Fibroblast of the aortic adventitia (primary cell): ENCODE results near the gene TSPAN31. TPM values are rescaled to one million over a fixed set of nuclear protein-coding genes. Genes with fewer than 3 reads are reported as not detected.

Experiments used
- DNase-seq: peaks from one replicate; pipeline ENCODE4 v3.0.0-alpha.2; 2010; ENCODE audit warnings: low read depth
- H3K4me3 ChIP-seq: 2 replicates; pipeline ENCODE4 v1.5.1; 2011; ENCODE audit warnings: low read depth, mild to moderate bottlenecking, control low read depth, low read length, moderate library complexity
- total RNA-seq: library from RNA; depleted of rRNA; stranded (reverse); fragments of >200 nt; gene quantifications from 2 replicates; pipeline ENCODE4 v1.2.3, GENCODE V29; 2012; ENCODE audit warnings: low replicate concordance
- TF ChIP-seq, protein P1 (sequence below): IDR thresholded peaks from 2 replicates; pipeline ENCODE4 v1.5.1; 2011; ENCODE audit warnings: mild to moderate bottlenecking, low read length, control low read depth, inconsistent platforms; ENCODE audit not compliant: insufficient read depth

The TSPAN31 gene
- total RNA-seq, 1 donor, result 43.9 TPM

DNA sequence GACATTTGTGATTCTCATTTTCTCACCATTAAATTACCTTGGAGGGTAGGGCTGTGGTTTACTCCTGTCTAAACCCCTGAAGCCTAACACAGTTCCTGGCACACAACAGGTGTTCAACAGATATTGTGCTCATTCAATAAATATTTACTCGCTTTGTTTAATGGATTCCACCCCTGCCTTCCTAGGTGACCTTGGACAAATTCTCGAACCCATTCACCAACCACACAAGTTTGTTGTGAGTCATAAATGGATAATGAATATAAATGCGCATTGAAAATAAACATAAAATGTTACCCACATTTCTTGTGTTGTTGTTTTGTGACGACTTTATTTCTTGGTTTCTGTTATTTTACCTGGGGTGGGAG lies 37.4 kb downstream of the TSPAN31 start:
- H3K4me3 ChIP-seq, result no peak overlapping the region
- no peak for DNase-seq
- TF ChIP-seq, protein P1, sequence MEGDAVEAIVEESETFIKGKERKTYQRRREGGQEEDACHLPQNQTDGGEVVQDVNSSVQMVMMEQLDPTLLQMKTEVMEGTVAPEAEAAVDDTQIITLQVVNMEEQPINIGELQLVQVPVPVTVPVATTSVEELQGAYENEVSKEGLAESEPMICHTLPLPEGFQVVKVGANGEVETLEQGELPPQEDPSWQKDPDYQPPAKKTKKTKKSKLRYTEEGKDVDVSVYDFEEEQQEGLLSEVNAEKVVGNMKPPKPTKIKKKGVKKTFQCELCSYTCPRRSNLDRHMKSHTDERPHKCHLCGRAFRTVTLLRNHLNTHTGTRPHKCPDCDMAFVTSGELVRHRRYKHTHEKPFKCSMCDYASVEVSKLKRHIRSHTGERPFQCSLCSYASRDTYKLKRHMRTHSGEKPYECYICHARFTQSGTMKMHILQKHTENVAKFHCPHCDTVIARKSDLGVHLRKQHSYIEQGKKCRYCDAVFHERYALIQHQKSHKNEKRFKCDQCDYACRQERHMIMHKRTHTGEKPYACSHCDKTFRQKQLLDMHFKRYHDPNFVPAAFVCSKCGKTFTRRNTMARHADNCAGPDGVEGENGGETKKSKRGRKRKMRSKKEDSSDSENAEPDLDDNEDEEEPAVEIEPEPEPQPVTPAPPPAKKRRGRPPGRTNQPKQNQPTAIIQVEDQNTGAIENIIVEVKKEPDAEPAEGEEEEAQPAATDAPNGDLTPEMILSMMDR, result no peak

DNA sequence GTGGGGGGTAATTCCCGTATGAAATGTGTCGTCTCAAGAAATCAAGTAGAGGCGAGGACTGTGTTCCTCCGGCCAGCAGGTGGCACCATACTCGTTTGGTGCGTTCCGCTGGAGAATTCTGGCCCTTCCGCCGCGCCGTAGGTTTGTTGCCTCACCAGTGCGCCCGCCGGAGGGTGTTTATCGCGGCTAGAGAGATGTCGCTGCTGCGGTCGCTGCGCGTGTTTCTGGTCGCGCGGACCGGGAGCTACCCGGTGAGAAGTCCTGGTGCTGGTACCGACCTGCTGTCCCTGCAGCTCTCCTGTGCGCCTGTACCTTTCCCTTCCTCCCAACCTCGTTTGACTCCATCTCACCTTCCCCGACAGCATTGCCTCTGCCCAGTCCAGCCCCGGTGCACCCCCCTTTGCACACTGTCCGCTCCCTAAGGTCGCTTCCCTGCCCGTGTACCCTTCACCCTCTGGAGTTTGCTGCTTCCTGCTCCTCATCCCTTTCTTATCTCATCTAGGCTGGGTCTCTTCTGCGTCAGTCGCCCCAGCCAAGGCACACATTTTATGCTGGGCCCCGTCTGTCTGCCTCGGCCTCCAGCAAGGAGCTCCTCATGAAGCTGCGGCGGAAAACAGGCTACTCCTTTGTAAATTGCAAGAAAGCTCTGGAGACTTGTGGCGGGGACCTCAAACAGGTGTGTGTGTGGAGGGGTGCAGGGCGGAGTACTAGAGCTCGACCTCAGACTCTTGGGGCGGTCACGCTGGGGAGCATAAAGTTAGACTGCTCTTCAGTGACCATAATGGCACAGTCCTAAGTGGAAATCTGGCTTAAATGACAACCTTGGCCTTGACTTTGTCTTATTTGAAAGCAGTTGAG lies 38.0 kb downstream of the TSPAN31 start, which contains the start of gene TSFM:
Gene TSFM (plus strand): TSS at position 180 of the 858 bp plus-strand sequence. CDS start 15 bp downstream, at position 195.
- TF ChIP-seq, protein P1, result peak; percentile 83
- DNase-seq, result peak; percentile 95
- peak within 1 kb of the TSS; percentile 100 for H3K4me3 ChIP-seq

DNA sequence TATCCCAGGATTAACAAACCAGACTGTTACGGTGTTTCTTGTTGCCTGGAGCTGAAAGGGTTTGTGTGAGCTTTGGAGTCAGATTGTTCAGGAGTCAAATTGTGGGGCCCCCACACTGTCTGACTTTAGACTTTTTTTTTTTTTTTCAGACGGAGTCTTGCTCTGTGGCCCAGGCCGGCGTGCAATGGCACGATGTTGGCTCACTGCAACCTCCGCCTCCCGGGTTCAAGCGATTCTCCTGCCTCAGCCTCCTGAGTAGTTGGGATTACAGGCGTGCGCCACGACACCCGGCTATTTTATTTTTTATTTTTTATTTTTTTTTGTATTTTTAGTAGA lies 38.6 kb downstream of the TSPAN31 start:
- TF ChIP-seq, protein P1, result no peak
- DNase-seq, result no peak
- peak overlapping the region; percentile 100 for H3K4me3 ChIP-seq

DNA sequence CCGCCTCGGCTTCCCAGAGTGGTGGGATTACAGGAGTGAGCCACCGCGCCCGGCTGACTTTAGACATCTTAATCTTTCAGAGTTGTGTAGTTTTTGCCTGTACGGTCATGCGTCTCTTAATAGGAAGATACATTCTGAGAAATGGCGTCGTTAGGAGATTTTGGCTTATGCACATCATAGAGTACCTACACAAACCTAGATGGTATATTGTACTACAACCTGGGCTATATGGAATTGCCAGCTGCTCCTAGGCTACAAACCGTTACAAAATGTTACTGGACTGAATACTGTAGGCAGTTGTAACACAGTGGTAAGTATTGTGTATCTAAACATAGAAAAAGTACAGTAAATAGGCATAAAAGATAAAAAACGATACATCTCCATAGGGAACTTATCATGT lies 39.0 kb downstream of the TSPAN31 start:
- TF ChIP-seq, protein P1, result no peak
- H3K4me3 ChIP-seq, result peak overlapping the region; percentile 19
- DNase-seq, result no peak

DNA sequence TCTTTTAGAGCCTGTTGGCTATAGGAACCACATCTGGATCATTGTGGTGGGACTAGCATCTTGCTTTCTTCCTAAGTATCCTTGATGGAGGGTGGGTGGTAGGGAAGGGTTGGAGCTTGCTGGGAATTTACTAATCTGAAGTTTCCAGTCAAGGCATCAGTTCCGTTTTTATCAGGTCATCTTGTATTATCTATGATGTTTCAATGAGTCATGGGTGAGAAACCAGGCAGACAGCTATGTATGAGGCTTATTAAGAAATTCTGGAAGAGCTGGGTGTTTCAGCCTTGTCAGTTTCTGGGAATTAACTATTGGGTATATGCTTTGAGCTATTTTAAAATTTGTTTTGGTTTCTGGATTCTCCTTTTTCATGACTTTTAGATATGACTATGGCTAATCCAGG lies 49.1 kb downstream of the TSPAN31 start:
- TF ChIP-seq, protein P1, result no peak
- DNase-seq, result peak; percentile 95
- H3K4me3 ChIP-seq, result no peak overlapping the region

DNA sequence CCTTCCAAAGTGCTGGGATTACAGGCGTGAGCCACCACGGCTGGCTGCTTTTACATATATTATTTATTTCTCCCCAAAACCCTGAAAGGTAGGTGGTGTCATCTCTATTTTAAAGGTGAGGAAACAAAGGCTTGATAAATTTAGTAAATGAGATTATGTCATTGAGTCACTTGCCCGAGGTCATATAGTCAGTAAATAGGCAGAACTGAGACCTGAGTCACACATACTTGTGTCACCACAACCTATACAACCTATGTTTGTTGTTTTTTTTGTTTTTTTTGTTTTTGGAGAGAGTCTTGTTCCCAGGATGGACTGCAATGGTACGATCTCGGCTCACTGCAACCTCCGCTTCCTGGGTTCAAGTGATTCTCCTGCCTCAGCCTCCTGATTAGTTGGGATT lies 50.5 kb downstream of the TSPAN31 start:
- no peak for DNase-seq
- no peak overlapping the region for H3K4me3 ChIP-seq
- TF ChIP-seq, protein P1, result no peak
